Adrenal gland (tissue), 12 donors: ENCODE results near the gene AMZ1. TPM values are rescaled to one million over a fixed set of nuclear protein-coding genes. Genes with fewer than 3 reads are reported as not detected.

Experiments
- DNase-seq, 7 donors: peaks; one replicate each; pipeline ENCODE4 v3.0.0-alpha.2; 2019 to 2020
- H3K27ac ChIP-seq, 5 donors: fragments of 200-600 bp; sonication (generic) in 4 of 5; 1 replicate in 3 of 5; 2 replicates in 2 of 5; pipeline versions ENCODE4 v1.5.1 to v1.8.0; 2016 to 2020; ENCODE audit warnings: mild to moderate bottlenecking in 1 of 5
- H3K27me3 ChIP-seq: fragments of 200-600 bp; 2 replicates; pipeline ENCODE4 v1.8.0; 2021
- H3K36me3 ChIP-seq, 2 donors: fragments of 200-600 bp; replicated peaks in 1 of 2; 1 replicate in 1 of 2; 2 replicates in 1 of 2; pipeline versions ENCODE4 v1.5.1 to v1.8.0; 2018 to 2022
- H3K4me1 ChIP-seq, 2 donors: fragments of 200-600 bp; replicated peaks in 1 of 2; 1 replicate in 1 of 2; 2 replicates in 1 of 2; pipeline versions ENCODE4 v1.5.1 to v1.8.0; 2018 to 2021
- H3K4me3 ChIP-seq, 4 donors: fragments of 200-600 bp; sonication (generic) in 3 of 4; one replicate each; pipeline ENCODE4 v1.5.1; 2016 to 2018
- H3K9me3 ChIP-seq, 3 donors: fragments of 200-600 bp; sonication (generic) in 1 of 3; replicated peaks in 1 of 3; 1 replicate in 2 of 3; 2 replicates in 1 of 3; pipeline versions ENCODE4 v1.5.1 to v1.8.0; 2016 to 2021
- POLR2A ChIP-seq, 2 donors: fragments of 450-650 bp; IDR thresholded peaks; one replicate each; pipeline ENCODE4 v1.6.1; 2017; ENCODE audit warnings: antibody characterized with exemption in 2 of 2, mild to moderate bottlenecking in 2 of 2, moderate library complexity in 1 of 2
- WGBS, 4 donors: extraction: QIAGEN DNeasy Blood & Tissue Kit in 2 of 4; methylation state at CpG; one replicate each; pipeline versions ENCODE4 v1.1.5 to v1.1.7; 2013 to 2017; 5-methylcytosine and 5-hydroxymethylcytosine counted together
- intact Hi-C, 2 donors: fragments of 100-400 bp; cut with DNase I; formaldehyde crosslinking; loops; one replicate each; pipeline versions ENCODE4 v1.14.1 to v1.15.0; 2022 to 2023
- polyA plus RNA-seq, 3 donors: library from polyadenylated mRNA; stranded (reverse); fragments of 200-250 nt in 2 of 3; fragments of 350-450 nt in 1 of 3; fragmentation: Illumina TruSeq in 1 of 3; extraction: RNeasy Lipid Tissue Mini Kit (QIAGEN cat#74804) in 1 of 3; gene quantifications; one replicate each; pipeline ENCODE4 v1.2.3, GENCODE V29; 2013 to 2014
- total RNA-seq, 9 donors: library from RNA; depleted of rRNA in 4 of 9; stranded (reverse); fragments of >200 nt in 4 of 9; fragments of 120-200 nt in 1 of 9; fragmentation: NEBNext Ultra II Directional in 1 of 9; extraction: Animal tissue kit (Norgen Biotek cat#: 25700) in 1 of 9; gene quantifications; one replicate each; pipeline versions ENCODE4 v1.1.0 to v1.2.4, GENCODE V29; 2013 to 2023
- TF ChIP-seq, protein P1 (sequence below), 6 experiments: fragments of 450-650 bp in 4 of 6; fragments of 200-600 bp in 2 of 6; sonication (generic) in 1 of 6; IDR thresholded peaks; 1 replicate in 5 of 6; 2 replicates in 1 of 6; pipeline versions ENCODE4 v1.5.1 to v1.8.0; 2016 to 2021; ENCODE audit warnings: antibody characterized with exemption in 6 of 6, mild to moderate bottlenecking in 2 of 6, moderate library complexity in 1 of 6
- donor health status: healthy with polysubstance abuse.
- donor health status: Bipolar disorder and iron deficiency.
- donor health status: DM: yes; HTN: yes; CAD: no.
- donor health status: DM: no; HTN: no; CAD: no.
- donor health status: DM: no; HTN: no; CAD: no.
- donor health status: DM: yes; HTN: yes; CAD: no.

The AMZ1 gene
- total and polyA plus RNA-seq, 12 donors = 0.06 to 0.36 (median 0.11) TPM; not detected in 6

DNA sequence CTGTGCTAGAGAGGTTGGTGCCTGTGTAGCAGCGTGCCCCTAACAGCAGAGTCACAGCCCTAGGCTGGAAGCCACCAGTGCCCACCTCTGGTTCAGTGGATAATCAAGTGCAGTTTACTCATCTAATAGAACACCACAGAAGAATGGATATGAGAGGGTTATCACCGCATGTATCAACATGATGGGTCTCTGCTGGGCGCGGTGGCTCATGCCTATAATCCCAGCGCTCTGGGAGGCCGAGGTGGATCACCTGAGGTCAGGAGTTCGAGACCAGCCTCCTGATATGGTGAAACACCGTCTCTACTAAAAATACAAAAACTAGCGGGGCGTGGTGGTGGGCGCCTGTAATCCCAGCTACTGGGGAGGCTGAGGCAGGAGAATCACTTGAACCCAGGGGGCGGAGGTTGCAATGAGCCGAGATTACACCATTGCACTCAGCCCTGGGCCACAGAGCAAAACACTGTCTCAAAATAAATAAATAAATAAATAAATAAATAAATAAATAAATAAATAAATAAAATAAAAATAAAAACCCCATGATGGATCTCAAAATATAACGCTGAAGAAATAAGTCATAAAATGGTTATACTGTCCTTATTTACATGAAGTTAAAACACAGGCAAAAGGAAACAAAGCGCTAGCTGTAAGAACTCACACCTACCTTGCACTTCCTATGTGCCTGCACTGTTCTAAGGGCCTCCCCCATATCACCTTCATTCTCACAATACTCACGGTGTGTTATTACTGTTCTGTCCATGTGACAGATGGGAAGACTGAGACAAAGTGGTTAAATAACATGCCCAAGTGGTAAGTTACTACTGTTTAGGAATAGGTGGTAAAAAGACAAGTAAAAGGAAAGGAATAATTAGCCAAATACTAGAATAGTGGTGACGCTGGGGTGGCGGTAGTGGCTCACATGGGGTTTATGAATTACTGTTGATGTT lies 70.9 kb downstream of the AMZ1 start:
- TF ChIP-seq, protein P1, sequence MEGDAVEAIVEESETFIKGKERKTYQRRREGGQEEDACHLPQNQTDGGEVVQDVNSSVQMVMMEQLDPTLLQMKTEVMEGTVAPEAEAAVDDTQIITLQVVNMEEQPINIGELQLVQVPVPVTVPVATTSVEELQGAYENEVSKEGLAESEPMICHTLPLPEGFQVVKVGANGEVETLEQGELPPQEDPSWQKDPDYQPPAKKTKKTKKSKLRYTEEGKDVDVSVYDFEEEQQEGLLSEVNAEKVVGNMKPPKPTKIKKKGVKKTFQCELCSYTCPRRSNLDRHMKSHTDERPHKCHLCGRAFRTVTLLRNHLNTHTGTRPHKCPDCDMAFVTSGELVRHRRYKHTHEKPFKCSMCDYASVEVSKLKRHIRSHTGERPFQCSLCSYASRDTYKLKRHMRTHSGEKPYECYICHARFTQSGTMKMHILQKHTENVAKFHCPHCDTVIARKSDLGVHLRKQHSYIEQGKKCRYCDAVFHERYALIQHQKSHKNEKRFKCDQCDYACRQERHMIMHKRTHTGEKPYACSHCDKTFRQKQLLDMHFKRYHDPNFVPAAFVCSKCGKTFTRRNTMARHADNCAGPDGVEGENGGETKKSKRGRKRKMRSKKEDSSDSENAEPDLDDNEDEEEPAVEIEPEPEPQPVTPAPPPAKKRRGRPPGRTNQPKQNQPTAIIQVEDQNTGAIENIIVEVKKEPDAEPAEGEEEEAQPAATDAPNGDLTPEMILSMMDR (IDR thresholded peaks at IDR 0.05) = no peak
- peak in 1 of 2 donors; percentile 11 for TF ChIP-seq POLR2A (IDR thresholded peaks at IDR 0.05)
- Histone ChIP-seq H3K4me1 (peaks cover 32 to 65% of the 10 kb centered on the region in 2 donors), H3K27me3 (no peaks in the 10 kb centered on the region), H3K4me3 (no peak overlapping the region), H3K36me3 (no peaks in the 10 kb centered on the region), H3K9me3 (no peaks in the 10 kb centered on the region), H3K27ac (peak overlapping the region; percentile 73 to 94 (median 84))
- peak in 1 of 7 donors; percentile 54 for DNase-seq
- intact Hi-C loops = loop anchor here in 1 of 2 donors (10.0 kb wide), 1 partner anchor 76 kb away; no protein-coding TSS in a partner anchor
- 88 to 92% (median 91%) methylated on average over 17 to 18 of the region's 18 CpGs for WGBS, 4 donors

DNA sequence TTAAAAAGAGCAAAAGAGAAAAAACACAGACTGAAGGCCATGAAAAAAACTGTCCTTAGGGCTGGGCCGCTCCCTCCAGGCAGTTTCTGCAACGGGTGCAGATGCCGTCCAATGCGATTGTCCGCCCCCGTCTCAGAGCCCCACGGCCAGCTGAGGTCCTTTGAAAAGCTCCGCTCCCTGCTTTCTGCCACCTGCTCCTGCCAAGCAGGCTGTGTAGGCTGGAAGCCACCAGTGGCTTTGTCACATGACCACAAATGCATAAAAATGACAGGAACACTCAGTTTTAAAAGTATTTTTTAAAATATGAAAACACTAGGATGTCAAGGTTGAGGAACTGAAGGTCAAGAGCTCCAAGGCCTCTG lies 71.7 kb downstream of the AMZ1 start:
- DNase-seq = peak in 5 of 7 donors; percentile 60 to 82 (median 70)
- peaks cover 32 to 65% of the 10 kb centered on the region in 2 donors for H3K4me1 ChIP-seq
- H3K4me3 ChIP-seq = no peak overlapping the region
- no peaks in the 10 kb centered on the region for H3K36me3 ChIP-seq
- peak in 1 of 2 donors; percentile 46 for TF ChIP-seq POLR2A (IDR thresholded peaks at IDR 0.05)
- TF ChIP-seq, protein P1 (IDR thresholded peaks at IDR 0.05) = no peak
- intact Hi-C loops = loop anchor here in 1 of 2 donors (10.0 kb wide), 1 partner anchor 75 kb away; no protein-coding TSS in a partner anchor
- no peaks in the 10 kb centered on the region for H3K27me3 ChIP-seq
- WGBS, 4 donors = 16 to 39% (median 32%) methylated on average over 8 of the region's 8 CpGs
- H3K27ac ChIP-seq = peak overlapping the region; percentile 50 to 94 (median 76)
- no peaks in the 10 kb centered on the region for H3K9me3 ChIP-seq

GRCh38 chr7:2760098-2760889 lies 72.3 kb downstream of the AMZ1 start:
- peak in 1 of 2 donors; percentile 65 for TF ChIP-seq POLR2A (IDR thresholded peaks at IDR 0.05)
- TF ChIP-seq, protein P1 (IDR thresholded peaks at IDR 0.05) = peak; percentile 11 to 68 (median 56)
- DNase-seq = peak; percentile 71 to 90 (median 80)
- 17 to 33% (median 26%) methylated on average over 16 to 22 of the region's 22 CpGs for WGBS, 4 donors
- intact Hi-C loops = no loop called here
- H3K4me1 ChIP-seq = peaks cover 32 to 65% of the 10 kb centered on the region in 2 donors
- peak overlapping the region in 1 of 4 donors; percentile 14 for H3K4me3 ChIP-seq
- H3K27ac ChIP-seq = peak overlapping the region; percentile 50 to 94 (median 76)
- no peaks in the 10 kb centered on the region for H3K9me3 ChIP-seq
- H3K36me3 ChIP-seq = no peaks in the 10 kb centered on the region
- no peaks in the 10 kb centered on the region for H3K27me3 ChIP-seq
